Activated T-cell treated with anti-CD3 and anti-CD28 coated beads, Interleukin-2, amount 50 U/mL, for 4 hours (primary cell): ENCODE data around the gene CCDC83. TPM values are rescaled to one million over a fixed set of nuclear protein-coding genes. Genes with fewer than 3 reads are reported as not detected.

Experiments
- ATAC-seq, 2 donors: fragments of 200-7000 bp; cut with Tn5 transposase; one replicate each; pipeline ENCODE4 v1.10.0; 2021
- DNase-seq: peaks from one replicate; pipeline ENCODE4 v3.0.0-alpha.2; 2020
- H3K27me3 Mint-ChIP-seq: one replicate; pipeline ENCODE4 v1.8.0; 2021; ENCODE audit warnings: low read depth, mixed read lengths
- H3K36me3 Mint-ChIP-seq: one replicate; pipeline ENCODE4 v1.8.0; 2022; ENCODE audit warnings: mixed read lengths; ENCODE audit not compliant: insufficient read depth
- H3K4me1 Mint-ChIP-seq: one replicate; pipeline ENCODE4 v1.8.0; 2021; ENCODE audit warnings: low read depth, mixed read lengths
- H3K4me3 Mint-ChIP-seq: one replicate; pipeline ENCODE4 v1.8.0; 2021; ENCODE audit warnings: mild to moderate bottlenecking, moderate library complexity, mixed read lengths
- H3K9me3 Mint-ChIP-seq: one replicate; pipeline ENCODE4 v1.8.0; 2021; ENCODE audit warnings: mixed read lengths
- total RNA-seq, 3 donors: library from RNA; stranded (reverse); gene quantifications; one replicate each; pipeline ENCODE4 v1.2.1, GENCODE V29; 2021

The CCDC83 gene
- total RNA-seq, 3 donors from 2014 or later: not detected

- H3K36me3 Mint-ChIP-seq: no peaks in the 10 kb centered on the region
- H3K27me3 Mint-ChIP-seq: no peaks in the 10 kb centered on the region
- no peak overlapping the region for H3K4me3 Mint-ChIP-seq
- ATAC-seq (no peak), DNase-seq (no peak)
- H3K4me1 Mint-ChIP-seq: no peaks in the 10 kb centered on the region
- no peaks in the 10 kb centered on the region for H3K9me3 Mint-ChIP-seq
These were observed 31.2 kb downstream of the CCDC83 start for GRCh38 chr11:85886089-85887056.

- H3K4me3 Mint-ChIP-seq: no peak overlapping the region
- H3K4me1 Mint-ChIP-seq: no peaks in the 10 kb centered on the region
- H3K27me3 Mint-ChIP-seq: no peaks in the 10 kb centered on the region
- ATAC-seq: no peak
- no peaks in the 10 kb centered on the region for H3K9me3 Mint-ChIP-seq
- no peaks in the 10 kb centered on the region for H3K36me3 Mint-ChIP-seq
- no peak for DNase-seq
These were observed 33.9 kb downstream of the CCDC83 start for GRCh38 chr11:85889108-85889507.

- Mint-ChIP-seq H3K9me3 (no peaks in the 10 kb centered on the region), H3K36me3 (no peaks in the 10 kb centered on the region), H3K4me1 (no peaks in the 10 kb centered on the region), H3K27me3 (no peaks in the 10 kb centered on the region), H3K4me3 (no peak overlapping the region)
- ATAC-seq: no peak
- DNase-seq: no peak
These were observed 34.7 kb downstream of the CCDC83 start for GRCh38 chr11:85889676-85890579.

- Mint-ChIP-seq H3K4me3 (no peak overlapping the region), H3K36me3 (no peaks in the 10 kb centered on the region), H3K4me1 (no peaks in the 10 kb centered on the region), H3K9me3 (no peaks in the 10 kb centered on the region), H3K27me3 (no peaks in the 10 kb centered on the region)
- no peak for ATAC-seq
- DNase-seq: no peak
These were observed 38.2 kb downstream of the CCDC83 start for GRCh38 chr11:85893395-85893794.

GRCh38 chr11:85896876-85897275 is 41.7 kb downstream of the CCDC83 start:
- Mint-ChIP-seq H3K27me3 (no peaks in the 10 kb centered on the region), H3K4me1 (no peaks in the 10 kb centered on the region), H3K9me3 (no peaks in the 10 kb centered on the region), H3K4me3 (no peak overlapping the region), H3K36me3 (no peaks in the 10 kb centered on the region)
- ATAC-seq (no peak), DNase-seq (no peak)

- ATAC-seq (no peak), DNase-seq (no peak)
- Mint-ChIP-seq H3K36me3 (no peaks in the 10 kb centered on the region), H3K9me3 (no peaks in the 10 kb centered on the region), H3K27me3 (no peaks in the 10 kb centered on the region), H3K4me3 (no peak overlapping the region), H3K4me1 (no peaks in the 10 kb centered on the region)
These were observed 43.3 kb downstream of the CCDC83 start for GRCh38 chr11:85898456-85898855.

- Mint-ChIP-seq H3K4me1 (no peaks in the 10 kb centered on the region), H3K9me3 (no peaks in the 10 kb centered on the region), H3K4me3 (no peak overlapping the region), H3K27me3 (no peaks in the 10 kb centered on the region), H3K36me3 (no peaks in the 10 kb centered on the region)
- DNase-seq: no peak
- no peak for ATAC-seq
These were observed 47.2 kb downstream of the CCDC83 start for GRCh38 chr11:85902353-85902752.

- Mint-ChIP-seq H3K27me3 (no peaks in the 10 kb centered on the region), H3K4me3 (no peak overlapping the region), H3K36me3 (no peaks in the 10 kb centered on the region), H3K4me1 (no peaks in the 10 kb centered on the region), H3K9me3 (no peaks in the 10 kb centered on the region)
- ATAC-seq (no peak), DNase-seq (no peak)
These were observed 48.2 kb downstream of the CCDC83 start for GRCh38 chr11:85903406-85903805.

- H3K27me3 Mint-ChIP-seq: no peaks in the 10 kb centered on the region
- H3K36me3 Mint-ChIP-seq: no peaks in the 10 kb centered on the region
- H3K4me3 Mint-ChIP-seq: no peak overlapping the region
- DNase-seq (no peak), ATAC-seq (no peak)
- no peaks in the 10 kb centered on the region for H3K9me3 Mint-ChIP-seq
- H3K4me1 Mint-ChIP-seq: no peaks in the 10 kb centered on the region
These were observed 48.6 kb downstream of the CCDC83 start for GRCh38 chr11:85903811-85904210.

GRCh38 chr11:85912414-85912813 is 57.2 kb downstream of the CCDC83 start:
- Mint-ChIP-seq H3K4me1 (no peaks in the 10 kb centered on the region), H3K27me3 (peaks cover 9% of the 10 kb centered on the region), H3K9me3 (peaks cover 5% of the 10 kb centered on the region), H3K4me3 (no peak overlapping the region), H3K36me3 (no peaks in the 10 kb centered on the region)
- DNase-seq (no peak), ATAC-seq (no peak)

GRCh38 chr11:85913513-85913912 is 58.3 kb downstream of the CCDC83 start:
- Mint-ChIP-seq H3K4me1 (no peaks in the 10 kb centered on the region), H3K9me3 (peaks cover 5% of the 10 kb centered on the region), H3K36me3 (no peaks in the 10 kb centered on the region), H3K27me3 (peaks cover 9% of the 10 kb centered on the region), H3K4me3 (no peak overlapping the region)
- DNase-seq: no peak
- ATAC-seq: no peak

- ATAC-seq (no peak), DNase-seq (no peak)
- no peak overlapping the region for H3K4me3 Mint-ChIP-seq
- H3K9me3 Mint-ChIP-seq: peaks cover 5% of the 10 kb centered on the region
- no peaks in the 10 kb centered on the region for H3K36me3 Mint-ChIP-seq
- no peaks in the 10 kb centered on the region for H3K4me1 Mint-ChIP-seq
- peaks cover 9% of the 10 kb centered on the region for H3K27me3 Mint-ChIP-seq
These were observed 59.2 kb downstream of the CCDC83 start for GRCh38 chr11:85914425-85914824.

GRCh38 chr11:85918910-85919794 is 64.0 kb downstream of the CCDC83 start:
- ATAC-seq: no peak
- no peak for DNase-seq
- H3K27me3 Mint-ChIP-seq: peaks cover 10% of the 10 kb centered on the region
- no peak overlapping the region for H3K4me3 Mint-ChIP-seq
- no peaks in the 10 kb centered on the region for H3K36me3 Mint-ChIP-seq
- no peaks in the 10 kb centered on the region for H3K4me1 Mint-ChIP-seq
- H3K9me3 Mint-ChIP-seq: peaks cover 5% of the 10 kb centered on the region

- peaks cover 15% of the 10 kb centered on the region for H3K27me3 Mint-ChIP-seq
These were observed 67.2 kb downstream of the CCDC83 start for GRCh38 chr11:85922367-85922766.

More at GRCh38 chr11:85922367-85922766, 67.2 kb downstream of the CCDC83 start:
- no peaks in the 10 kb centered on the region for H3K9me3 Mint-ChIP-seq
- ATAC-seq: peak in 1 of 2 donors; percentile 56
- H3K4me1 Mint-ChIP-seq: no peaks in the 10 kb centered on the region
- DNase-seq: no peak
- no peaks in the 10 kb centered on the region for H3K36me3 Mint-ChIP-seq
- no peak overlapping the region for H3K4me3 Mint-ChIP-seq
